IPS-11a (cell line): ENCODE data around the gene ATP1B1.
"Not testable (repeated sequence)": the region's sequence is repeated elsewhere in the genome, so short reads cannot be mapped to it uniquely, and the experiment has no call there.

Experiments used
- H3K4me3 ChIP-seq: one replicate; pipeline ENCODE4 v1.5.1; 2013; ENCODE audit warnings: low read depth, low read length, control low read depth

ATP1B1 gene

DNA sequence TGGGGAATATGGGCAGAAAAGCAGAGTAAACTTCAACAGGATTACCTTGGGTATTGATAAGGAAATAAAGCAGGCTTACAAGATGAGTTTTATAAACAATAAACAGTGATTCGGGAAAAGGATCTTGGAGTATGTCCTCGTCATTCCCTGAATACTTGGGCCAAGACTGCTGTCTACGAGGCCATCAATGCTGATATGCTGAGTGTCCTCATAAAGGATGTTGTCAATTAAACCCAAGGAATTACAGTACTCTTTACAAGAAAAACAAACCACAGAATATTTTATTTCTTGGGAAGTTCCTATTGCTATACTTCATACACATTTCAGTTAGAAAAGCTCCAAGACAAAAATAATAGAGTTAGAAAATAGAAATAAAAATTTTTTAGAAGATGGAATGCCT, 34.9 kb downstream of the ATP1B1 start:
- no peak overlapping the region for H3K4me3 ChIP-seq

DNA sequence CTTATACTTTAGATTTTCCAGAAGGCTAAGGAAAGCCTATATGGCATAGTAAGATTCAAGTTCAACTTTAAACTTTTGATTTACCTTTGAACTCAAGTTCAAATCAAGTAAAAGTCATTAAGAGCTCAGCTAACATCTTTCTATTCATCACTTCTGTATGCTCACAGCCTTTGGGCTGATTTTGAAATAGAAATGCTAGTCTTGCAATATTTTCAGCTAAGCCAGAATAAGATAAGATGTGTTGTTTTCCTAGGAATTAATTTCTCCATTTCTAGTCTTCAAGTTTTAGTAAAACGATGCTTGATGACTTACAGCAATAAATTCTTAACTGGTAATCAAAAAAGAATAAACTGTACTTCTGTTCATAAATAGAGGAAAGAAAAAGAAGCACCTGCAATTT, 35.6 kb downstream of the ATP1B1 start:
- H3K4me3 ChIP-seq = no peak overlapping the region

DNA sequence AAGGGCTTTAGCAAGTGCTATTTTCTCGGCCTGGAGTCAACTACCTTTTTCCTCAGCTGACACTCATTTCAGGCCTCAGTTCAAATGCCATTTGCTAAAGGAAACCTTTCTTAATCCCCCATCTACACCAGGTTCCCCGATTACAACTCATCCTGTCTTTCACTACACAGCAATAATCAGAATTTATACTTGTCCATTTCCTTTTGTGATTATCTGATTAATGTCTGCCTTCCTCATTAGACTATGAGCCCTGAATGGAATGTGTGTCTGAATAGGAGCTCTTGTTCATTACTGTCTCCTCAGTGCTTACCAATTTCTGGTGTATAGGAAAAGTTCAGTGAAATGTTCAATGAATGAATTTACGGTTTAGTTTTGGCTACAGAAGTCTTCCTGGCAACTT, 36.9 kb downstream of the ATP1B1 start:
- H3K4me3 ChIP-seq = no peak overlapping the region

DNA sequence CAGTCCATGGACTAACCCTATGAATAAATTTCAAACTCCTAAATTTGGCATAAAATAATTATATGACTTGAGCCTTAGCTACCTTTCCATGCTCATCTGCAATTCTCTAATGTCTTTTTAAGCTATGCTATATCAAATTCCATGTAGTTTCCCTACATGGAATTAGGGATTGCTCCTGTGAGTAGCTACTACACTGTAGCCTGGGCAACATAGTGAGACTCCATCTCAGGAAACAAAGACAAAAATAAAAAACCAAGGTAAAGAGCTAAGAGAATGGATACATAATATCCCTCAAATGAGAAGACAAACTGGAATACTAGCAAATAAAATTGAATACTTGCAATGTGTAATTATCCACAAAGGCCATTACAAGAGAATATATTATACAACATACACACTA, 37.5 kb downstream of the ATP1B1 start:
- no peak overlapping the region for H3K4me3 ChIP-seq

DNA sequence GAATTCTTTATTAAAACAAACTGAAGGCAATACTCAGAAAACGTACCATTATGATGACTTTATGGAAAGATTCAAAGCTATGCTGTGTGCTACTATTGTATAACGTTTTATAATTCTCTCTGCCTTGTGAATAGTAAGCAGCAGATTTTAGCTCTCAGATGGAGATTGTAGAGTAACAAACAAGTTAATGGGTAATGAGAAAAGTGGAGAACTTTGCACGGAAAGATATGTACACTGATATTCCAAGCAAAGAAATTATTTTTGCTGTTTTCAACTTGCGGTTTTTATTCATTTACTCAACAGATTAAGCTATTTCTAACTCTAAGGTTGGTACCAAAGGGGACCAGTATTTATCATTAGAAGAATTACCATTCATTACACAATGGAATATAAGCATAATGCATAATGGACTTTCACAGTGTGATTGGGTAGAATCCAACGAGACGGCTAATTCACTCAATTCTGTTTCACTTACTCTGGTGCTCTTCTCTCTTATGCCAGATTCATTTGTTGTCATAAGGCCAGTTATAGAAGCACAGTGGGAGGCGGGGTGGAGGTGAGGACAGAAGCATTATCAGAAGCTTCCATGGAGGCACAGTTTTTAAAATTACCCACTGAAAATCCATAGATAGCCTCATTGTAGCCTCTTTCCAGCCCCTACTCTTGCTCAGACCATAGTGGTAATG, 38.6 kb downstream of the ATP1B1 start:
- no peak overlapping the region for H3K4me3 ChIP-seq

DNA sequence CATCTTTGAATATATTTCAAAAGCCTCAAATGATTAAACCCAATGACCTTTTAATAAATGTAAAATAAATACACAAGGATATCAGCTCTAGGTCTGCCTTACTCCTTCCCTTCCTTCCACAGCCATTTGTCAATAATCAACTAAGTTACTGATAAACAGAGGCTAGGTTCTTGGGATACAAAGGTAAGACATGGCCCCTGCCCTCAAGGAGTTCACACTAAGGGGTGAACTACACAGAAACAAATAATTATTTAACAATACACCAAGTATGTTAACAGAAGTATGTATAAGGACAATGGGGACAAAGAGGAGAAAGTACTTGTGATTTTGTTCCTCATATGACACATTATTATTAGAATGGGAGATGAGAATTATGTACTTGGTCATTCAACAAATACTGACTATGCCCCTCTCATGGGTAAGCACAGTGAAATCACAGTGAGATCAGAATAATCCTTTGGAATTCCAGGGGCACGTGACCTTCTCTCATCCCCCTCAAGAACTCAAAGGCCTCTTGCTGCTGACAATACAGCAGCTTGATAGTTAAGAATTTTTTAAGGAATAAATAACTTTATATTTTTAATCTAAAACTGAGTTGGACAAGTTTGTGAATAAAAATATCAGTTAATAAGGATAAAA, 40.2 kb downstream of the ATP1B1 start:
- H3K4me3 ChIP-seq = no peak overlapping the region

DNA sequence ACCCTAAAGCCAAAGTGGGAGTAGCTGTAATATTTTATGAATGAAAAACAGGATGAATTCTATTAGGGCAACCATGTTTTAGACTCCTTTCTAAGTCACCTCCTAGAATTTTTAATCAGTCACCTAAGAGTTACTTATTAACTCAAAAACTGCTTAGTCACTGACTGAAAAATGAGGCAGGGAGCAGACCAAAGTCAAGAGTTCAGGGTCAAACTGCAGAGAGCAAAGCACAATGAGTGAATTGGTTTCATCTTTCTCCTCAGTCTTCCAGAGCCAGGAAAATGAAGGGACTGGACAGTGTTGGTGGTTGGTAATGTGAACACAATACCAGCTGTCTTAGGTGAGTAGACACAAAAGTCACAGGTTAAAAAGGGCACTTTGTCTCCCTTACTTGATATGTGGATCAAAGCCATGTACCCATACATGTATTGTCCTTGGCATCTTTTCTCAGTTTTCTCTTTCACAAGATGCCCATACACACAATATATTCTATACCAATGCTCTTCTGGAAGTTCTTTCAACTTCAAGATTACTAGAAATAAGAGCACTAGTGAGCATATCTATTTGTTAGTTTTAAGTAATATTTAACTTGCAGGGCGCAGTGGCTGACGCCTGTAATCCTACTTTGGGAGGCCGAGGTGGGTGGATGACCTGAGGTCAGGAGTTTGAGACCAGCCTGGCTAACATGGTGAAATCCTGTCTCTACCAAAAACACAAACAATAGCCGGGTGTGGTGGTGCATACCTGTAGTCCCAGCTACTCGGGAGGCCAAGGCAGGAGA, 42.2 kb downstream of the ATP1B1 start:
- H3K4me3 ChIP-seq = no peak overlapping the region

DNA sequence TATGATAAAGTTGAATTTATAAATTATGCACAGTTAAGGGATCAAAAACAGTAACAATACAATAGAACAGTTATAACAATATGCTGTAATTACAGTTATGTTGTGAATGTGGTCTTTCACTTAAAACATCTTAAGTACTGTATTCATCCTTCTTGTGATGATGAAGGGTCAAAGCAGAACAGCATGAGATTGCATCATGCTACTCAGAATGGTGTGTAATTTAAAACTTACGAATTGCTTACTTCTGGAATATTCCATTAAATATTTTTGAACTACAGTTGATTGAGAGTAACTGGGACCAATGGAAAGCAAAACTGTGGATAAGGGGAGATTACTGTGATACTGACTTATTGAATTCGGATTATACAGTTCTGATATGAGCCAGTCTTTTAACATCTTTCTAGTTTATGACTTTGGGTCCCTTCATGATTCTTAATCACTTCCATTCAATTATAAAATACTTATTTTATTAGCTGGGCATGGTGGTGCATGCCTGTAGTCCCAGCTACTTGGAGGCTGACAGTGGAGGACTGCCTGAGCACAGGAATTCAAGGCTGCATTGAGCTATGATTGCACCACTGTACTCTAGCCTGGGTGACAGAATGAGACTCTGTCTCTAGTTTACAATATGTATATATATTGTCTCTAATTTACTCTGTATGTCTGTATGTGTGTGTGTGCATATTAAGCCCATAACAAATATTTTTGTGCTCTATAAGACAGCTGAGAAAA, 43.2 kb downstream of the ATP1B1 start:
- no peak overlapping the region for H3K4me3 ChIP-seq

DNA sequence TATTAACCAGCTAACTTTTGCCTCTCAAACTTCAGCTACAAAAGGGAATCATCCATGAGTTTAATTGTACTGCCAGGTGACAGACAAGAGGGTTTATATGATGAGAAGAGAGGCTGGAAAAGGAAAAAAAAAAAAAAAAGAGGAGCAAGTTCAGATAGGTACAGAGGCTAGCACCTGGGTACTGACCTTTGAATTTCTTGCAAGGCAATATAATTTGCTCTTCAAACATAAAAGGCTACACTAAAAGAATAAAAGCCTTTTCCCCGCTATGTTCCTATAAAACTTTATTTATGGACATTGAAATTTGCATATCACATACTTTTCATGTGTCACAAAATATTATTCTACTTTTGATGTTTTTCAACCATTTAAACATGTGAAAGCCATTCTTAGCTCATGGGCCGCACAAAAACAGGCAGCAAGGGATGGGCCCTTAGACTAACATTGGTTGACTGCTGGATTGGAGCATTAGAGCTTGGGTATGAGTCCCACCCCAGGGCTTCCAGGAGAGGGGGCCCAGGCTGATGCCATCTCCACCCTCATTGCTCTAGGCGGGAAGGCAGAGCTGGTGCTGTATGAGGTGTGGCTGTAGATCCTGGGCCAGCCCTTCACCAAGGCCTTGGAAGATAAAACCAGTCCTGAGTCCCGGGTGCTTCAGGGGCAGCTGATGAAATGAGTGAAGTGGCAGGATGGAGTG, 44.3 kb downstream of the ATP1B1 start:
- no peak overlapping the region for H3K4me3 ChIP-seq

DNA sequence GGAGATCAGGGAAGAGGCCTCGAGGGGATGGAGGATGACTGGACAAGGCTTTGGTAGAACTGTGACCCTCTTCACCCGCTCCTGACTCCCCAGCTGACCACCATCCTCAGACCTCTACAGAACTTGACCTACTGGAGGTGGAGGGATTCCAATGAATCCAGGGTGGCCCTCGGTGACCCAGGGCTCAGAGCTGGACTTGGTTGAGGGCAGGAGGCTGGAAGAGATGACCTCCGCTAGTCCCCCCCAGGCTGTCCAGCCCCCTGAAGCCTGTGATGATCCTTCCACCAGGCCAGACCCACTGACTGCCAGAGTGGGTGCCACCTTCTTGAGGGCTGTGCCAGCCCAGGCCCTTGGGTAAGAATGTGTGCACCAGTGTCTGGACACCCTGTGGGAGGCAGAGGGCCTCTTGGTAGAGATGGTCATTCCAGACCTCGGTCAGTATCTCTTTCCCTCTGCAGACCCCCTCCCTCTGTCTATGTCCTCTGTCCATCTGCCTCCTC, 44.9 kb downstream of the ATP1B1 start:
- no peak overlapping the region for H3K4me3 ChIP-seq

DNA sequence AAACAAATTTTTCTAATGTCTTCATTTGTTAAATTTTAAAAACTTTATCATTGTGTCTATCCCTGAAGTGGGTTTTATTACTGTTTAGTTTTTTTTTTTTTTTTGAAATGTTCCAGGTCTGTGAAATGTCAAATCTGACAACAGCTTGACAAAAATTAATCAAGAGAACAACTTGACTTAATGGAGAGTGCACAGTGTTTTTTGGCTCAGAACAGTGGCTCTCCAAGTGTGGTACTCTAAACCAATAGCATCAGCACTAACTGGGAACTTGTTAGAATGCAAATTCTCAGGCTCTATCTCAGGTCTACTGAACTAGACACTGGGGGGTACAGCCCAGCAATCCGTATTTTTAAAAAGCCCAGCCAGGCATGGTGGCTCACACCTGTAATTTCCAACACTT, 49.2 kb downstream of the ATP1B1 start:
- no peak overlapping the region for H3K4me3 ChIP-seq

DNA sequence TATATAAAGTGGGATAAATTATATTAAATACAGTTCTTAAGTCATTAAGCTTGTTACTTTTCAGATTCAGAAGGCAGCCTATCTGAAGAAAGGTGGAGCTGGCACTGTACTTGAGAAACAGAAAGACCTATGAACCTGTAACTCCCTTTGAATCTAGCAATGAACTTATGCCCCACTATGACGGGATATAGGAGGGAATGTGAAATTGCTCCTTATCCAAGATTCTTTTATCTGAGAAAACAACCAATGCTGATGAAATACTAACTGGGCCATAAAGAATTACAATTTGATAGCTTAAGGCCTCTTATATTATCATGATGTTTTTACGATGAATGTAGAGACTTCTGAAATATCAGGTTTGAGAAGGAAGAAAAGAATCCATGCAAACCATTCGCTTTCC, 50.1 kb downstream of the ATP1B1 start:
- H3K4me3 ChIP-seq = no peak overlapping the region

DNA sequence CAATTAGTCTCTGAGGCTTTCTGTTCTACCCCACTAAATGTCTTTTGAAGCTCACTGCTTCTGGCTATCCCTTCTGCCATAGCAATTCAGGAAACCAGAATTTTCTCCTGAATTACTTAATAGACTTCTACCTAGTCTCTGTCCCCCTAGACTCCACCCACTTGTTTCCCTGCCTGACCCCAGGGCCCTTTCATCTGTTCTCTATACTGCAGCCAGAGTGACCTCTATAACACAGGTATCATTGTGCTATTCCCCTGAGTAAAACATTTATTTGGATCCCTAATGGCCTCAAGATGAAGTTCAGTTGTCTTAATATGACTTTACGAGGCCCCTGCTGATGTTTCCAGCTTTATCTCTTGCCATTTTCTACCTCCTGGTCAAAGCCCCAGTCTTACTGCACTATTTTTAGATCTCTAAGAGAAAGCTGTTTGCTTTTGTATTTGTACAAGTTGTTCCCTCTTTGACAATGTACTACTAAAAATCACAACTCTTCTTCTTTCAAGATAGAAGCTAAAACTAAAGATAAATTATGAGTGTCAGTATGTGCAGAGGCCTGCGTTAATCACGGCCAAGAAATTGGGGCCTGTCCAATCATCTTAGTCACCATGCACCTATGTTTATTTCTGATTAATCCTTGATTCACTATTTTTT, 54.5 kb downstream of the ATP1B1 start:
- H3K4me3 ChIP-seq = no peak overlapping the region

DNA sequence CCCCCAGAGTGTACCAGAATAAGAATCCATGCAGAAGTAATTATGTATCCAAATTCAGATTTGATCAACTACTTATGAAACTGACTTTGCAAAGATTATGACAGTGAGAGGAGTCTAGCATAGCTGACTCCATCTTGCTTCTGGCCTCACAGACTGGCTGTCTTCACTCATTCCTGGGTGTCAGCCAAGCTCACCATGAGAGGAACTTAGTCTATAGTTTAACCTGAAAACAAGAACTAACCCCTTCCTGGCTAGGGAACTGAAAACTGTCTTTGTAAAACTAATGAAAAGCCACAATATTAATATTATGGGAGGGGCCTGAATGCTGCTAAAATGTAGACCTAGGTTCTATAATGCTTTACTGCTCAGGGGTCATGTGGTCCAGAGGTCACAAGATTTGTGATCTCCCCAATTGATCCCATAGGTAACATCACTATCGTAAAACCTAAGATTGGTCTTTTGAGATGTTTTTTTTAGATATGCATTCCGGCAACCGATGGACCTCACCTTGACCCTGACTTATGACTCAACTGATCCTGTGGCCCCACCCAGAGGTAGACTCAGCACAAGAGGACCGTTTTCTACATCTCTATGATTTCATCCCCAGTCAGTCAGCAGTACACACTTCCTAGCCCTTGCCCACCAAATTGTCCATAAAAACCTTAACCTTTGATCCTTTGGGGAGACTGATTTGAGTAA, 55.2 kb downstream of the ATP1B1 start:
- H3K4me3 ChIP-seq = no peak overlapping the region

DNA sequence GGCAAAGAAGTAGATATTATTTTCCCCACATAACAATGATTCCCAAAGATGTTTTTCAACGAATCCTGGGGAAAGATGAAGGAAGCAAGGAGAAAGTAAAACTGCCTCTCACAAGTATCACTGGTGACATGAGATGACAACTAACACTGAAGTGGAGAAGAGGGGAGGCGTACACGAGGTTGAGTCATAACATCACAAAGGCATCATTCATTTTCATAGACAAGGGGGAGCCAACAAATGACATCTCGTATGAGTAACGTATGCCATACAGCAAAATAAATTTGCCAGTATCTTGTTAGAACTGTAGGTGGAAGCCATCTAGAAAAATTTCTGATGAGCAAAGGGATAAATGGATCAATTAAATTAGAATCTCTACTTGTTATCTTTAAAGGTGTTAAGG, 56.6 kb downstream of the ATP1B1 start:
- H3K4me3 ChIP-seq = no peak overlapping the region

DNA sequence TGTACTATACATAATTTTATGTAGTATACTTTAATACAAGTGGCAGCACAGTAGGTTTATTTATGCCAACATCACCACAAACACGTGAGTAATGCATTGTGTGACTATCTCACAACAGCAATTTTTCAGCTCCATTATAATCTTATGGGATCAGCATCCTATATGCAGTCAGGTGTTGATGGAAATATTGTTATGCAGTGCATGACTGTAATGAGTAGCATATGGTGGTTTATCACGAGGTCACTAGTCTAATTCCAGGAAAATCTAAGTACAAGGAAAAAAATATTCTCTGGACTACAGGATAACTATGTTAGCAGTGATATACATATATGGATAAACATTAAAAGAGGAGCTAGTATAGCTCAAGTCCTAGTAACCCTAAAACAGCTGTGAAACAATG, 69.0 kb downstream of the ATP1B1 start:
- no peak overlapping the region for H3K4me3 ChIP-seq

DNA sequence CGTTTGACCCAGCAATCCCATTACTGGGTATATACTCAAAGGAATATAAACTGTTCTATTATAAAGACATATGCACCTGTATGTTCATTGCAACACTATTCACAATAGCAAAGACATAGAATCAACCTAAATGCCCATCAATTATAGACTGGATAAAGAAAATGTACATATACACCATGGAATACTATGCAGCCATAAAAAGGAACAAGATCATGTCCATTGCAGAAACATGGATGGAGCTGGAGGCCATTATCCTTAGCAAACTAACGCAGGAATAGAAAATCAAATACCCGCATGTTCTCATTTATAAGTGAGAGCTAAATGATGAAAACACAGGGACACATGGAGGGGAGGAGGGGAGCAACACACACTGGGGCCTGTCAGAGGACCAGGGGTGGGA, 72.9 kb downstream of the ATP1B1 start:
- not testable (repeated sequence) for H3K4me3 ChIP-seq

DNA sequence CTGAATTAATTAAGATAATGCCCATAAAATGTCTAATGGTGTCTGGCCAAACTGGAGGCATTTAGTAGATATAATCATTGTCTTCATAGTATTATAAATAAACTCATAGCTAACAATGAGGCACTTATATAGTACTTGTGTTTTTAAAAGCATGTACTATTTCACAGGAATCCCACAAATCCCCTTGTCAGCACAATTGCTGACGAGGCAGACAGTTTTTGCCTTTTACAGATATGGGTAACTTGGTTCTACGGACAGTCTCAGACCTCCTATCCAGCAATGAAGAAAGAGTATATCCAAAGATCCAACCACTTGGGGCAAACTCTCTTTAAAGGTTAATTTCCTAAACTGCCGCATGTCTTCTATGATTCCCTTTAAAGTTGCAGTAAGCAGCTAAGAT, 73.7 kb downstream of the ATP1B1 start:
- no peak overlapping the region for H3K4me3 ChIP-seq
